Measurements from ENCODE around the gene DUSP3. TPM values are rescaled to one million over a fixed set of nuclear protein-coding genes. Genes with fewer than 3 reads are reported as not detected.

The DUSP3 gene
- total RNA-seq, result 10 to 100 TPM; 19.6 to 20.3 TPM

GRCh38 chr17:43778337-43779144, at the start of gene DUSP3:
Gene DUSP3, minus strand, starts transcription at chr17:43778977. Its CDS starts 53 bp downstream, at chr17:43778924.
- ChIA-PET CTCF (interaction anchor here (1.0 to 2.2 kb wide), 5 partner anchors 12 to 102 kb away, joined by 3 to 7 read pairs (median 3); no protein-coding TSS in a partner anchor), POLR2A (interaction anchor here (0.5 kb wide), 1 partner anchor 92 kb away, joined by 6 read pairs; no protein-coding TSS in a partner anchor)

DNA sequence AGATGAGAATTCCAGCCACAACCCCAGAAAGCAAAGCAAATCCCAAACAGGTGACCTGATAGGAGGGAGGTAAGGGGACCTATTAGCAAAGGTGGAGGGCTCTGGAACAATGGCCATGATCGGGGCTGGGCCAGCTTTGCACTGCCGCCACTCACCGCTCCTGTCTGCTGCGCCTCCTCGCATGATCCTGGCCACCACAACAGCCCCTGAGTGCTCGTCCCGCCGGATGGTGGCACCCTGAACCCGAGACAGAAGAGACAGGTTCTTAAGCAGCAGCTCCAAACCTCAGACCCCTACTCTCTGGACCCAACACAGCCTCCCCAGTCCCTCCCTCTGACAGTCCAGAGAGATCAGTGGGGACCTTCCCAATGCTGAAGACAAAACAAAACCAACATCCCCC, 48.8 kb upstream of the DUSP3 start:
- ChIA-PET POLR2A (no interaction called here), CTCF (interaction anchor here (0.7 to 1.0 kb wide), 2 partner anchors 9 to 619 kb away, joined by 3 read pairs; no protein-coding TSS in a partner anchor)

- ChIA-PET POLR2A (no interaction called here), CTCF (no interaction called here)
These were observed 47.4 kb upstream of the DUSP3 start for GRCh38 chr17:43826206-43826605.

DNA sequence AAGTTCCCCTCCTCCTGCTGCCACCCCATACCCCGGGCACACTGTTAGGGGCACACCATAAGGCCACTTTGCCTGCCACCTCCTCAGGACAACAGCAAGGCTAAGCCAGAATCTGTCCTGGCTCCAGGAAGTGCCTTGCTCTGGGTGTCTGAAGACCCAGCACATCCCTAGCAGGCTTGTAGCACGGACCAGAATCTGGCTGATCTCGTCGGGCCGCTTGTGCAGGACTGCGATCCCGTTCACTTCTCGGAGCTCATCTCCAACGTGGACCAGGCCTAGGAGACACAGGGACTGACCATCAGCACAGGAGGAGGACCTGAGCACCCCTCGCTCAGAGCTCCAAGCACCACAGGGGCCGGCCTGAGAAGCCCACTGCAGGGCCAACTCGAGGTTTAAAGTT, 46.8 kb upstream of the DUSP3 start:
- CTCF ChIA-PET, result no interaction called here
- POLR2A ChIA-PET, result no interaction called here

- ChIA-PET CTCF (interaction anchor here (0.8 kb wide), 1 partner anchor 22 kb away, joined by 3 read pairs; no protein-coding TSS in a partner anchor), POLR2A (no interaction called here)
These were observed 44.7 kb upstream of the DUSP3 start for GRCh38 chr17:43823350-43824084.

GRCh38 chr17:43822570-43823190, 43.9 kb upstream of the DUSP3 start:
- CTCF ChIA-PET, result interaction anchor here (0.8 kb wide), 1 partner anchor 23 kb away, joined by 3 read pairs; no protein-coding TSS in a partner anchor
- POLR2A ChIA-PET, result no interaction called here

DNA sequence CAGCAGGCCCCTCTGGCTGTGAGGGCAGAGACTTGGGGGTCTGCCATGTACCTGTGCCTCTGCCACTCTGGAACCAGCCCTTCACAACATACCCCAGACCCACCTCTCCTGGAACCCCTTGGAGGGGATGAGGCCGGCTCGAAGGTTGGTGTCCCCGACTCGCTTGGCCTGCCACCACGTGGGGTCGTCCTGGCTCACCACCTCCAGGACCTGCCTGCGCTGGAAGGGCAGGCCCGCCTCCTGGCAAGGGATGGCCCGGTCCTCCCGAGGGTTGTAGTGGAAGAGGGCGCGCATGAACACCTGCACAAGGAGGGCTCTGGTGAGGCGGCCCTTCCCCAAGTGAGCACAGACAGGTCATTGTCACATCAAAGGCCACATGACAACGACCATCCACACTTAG, 42.0 kb upstream of the DUSP3 start:
- ChIA-PET CTCF (no interaction called here), POLR2A (no interaction called here)

DNA sequence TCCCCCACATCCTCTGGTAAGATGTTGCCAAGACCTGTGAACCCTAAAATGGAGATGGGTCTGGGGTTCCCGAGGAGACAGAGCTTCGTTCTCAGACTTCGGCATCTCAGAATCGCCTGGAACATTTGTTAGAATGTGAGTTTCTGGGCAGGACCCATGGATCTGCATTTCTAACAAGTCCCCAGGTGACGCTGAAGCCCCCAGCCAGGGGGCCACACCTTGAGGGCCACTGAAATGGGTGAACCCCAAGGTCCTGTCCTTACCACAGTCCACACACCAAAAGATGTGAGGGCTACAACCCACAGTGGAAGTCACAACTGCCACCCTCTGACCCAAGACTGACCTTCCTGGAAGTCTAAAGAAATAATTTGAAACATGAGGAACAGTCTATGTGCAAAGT, 40.2 kb upstream of the DUSP3 start:
- ChIA-PET CTCF (interaction anchor here (0.7 to 0.8 kb wide), 2 partner anchors 8 to 73 kb away, joined by 3 read pairs; no protein-coding TSS in a partner anchor), POLR2A (interaction anchor here (0.7 kb wide), 1 partner anchor 13 kb away, joined by 3 read pairs; no protein-coding TSS in a partner anchor)

GRCh38 chr17:43817826-43818225, 39.0 kb upstream of the DUSP3 start:
- POLR2A ChIA-PET, result interaction anchor here (0.6 kb wide), 1 partner anchor 62 kb away, joined by 6 read pairs; no protein-coding TSS in a partner anchor

GRCh38 chr17:43816336-43817320, 37.9 kb upstream of the DUSP3 start:
- ChIA-PET POLR2A (interaction anchor here (0.6 kb wide), 1 partner anchor 255 kb away, joined by 13 read pairs; no protein-coding TSS in a partner anchor), CTCF (no interaction called here)

More at GRCh38 chr17:43817826-43818225, 39.0 kb upstream of the DUSP3 start:
- CTCF ChIA-PET, result no interaction called here

- CTCF ChIA-PET, result interaction anchor here (1.3 kb wide), 1 partner anchor 32 kb away, joined by 4 read pairs; no protein-coding TSS in a partner anchor
- POLR2A ChIA-PET, result no interaction called here
These were observed 35.9 kb upstream of the DUSP3 start for GRCh38 chr17:43814714-43815113.

DNA sequence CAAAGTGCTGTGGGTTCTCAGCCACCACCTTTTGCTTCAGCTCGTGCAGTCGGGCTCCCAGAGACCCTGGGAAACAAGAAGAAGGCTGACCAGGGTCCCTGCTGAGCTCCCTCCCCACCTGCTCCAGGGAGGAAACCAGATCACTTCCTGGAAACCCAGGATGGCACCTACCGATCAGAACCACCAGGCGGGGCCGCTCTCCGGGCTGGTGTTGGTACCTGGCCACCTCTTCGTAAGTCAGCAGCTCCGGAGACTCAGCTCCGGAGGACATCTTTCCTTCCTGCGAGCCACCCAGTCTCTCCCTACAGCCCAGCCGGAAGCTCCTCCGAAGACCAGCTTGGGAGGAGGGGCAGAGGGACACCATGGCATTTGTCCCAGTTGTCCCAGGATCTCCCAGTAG, 35.2 kb upstream of the DUSP3 start:
- CTCF ChIA-PET, result no interaction called here
- POLR2A ChIA-PET, result no interaction called here

DNA sequence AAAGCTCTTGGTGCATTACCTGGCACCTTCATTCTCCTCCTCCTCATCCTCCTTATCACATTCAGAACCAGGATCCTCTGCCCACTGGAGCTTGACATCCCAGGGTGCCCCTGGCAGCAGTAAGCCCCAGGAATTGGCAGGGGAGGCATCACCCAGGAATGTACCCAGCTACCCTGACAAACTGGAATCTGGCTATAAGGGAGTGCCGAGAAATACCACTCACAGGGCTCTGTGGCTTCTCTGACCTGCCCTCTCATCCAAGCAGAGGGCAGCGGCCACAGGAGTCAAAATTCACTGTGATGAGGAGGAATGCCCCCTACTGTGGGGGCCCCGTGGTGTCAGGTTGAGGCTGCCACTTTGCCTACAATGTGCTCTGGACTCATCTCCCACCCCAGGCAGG, 34.6 kb upstream of the DUSP3 start:
- CTCF ChIA-PET, result no interaction called here
- POLR2A ChIA-PET, result no interaction called here

GRCh38 chr17:43812396-43813265, 33.9 kb upstream of the DUSP3 start:
- POLR2A ChIA-PET, result no interaction called here
- CTCF ChIA-PET, result no interaction called here

GRCh38 chr17:43810823-43811222, 32.0 kb upstream of the DUSP3 start:
- ChIA-PET CTCF (no interaction called here), POLR2A (interaction anchor here (0.6 kb wide), 1 partner anchor 14 kb away, joined by 4 read pairs; no protein-coding TSS in a partner anchor)

GRCh38 chr17:43810226-43810715, 31.5 kb upstream of the DUSP3 start:
- ChIA-PET POLR2A (interaction anchor here (0.6 kb wide), 1 partner anchor 13 kb away, joined by 4 read pairs; no protein-coding TSS in a partner anchor), CTCF (no interaction called here)

DNA sequence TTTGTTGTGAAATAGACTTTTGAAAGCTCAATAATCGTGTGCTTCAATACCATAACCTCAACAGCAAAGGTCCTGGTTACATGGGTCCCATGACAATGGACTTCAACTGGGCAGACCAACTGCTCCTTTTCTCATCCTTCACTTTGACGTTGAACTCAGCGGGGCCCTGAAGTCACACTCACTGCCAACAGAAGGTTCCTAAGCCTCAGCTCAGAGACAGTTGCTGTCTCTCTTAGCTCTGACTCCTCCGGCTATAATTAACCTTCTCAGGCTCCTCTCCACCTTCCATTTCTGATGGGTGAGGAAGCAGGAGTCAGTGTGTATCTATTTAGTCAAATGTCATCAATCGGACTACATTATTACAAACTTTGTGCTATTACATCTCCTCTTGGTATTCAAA, 30.3 kb upstream of the DUSP3 start:
- ChIA-PET CTCF (interaction anchor here (0.5 kb wide), 1 partner anchor 346 kb away, joined by 4 read pairs; no protein-coding TSS in a partner anchor), POLR2A (no interaction called here)

- CTCF ChIA-PET, result no interaction called here
- POLR2A ChIA-PET, result no interaction called here
These were observed 29.3 kb upstream of the DUSP3 start for GRCh38 chr17:43808076-43808475.

All from activated CD8-positive, alpha-beta memory T cell treated with anti-CD3 and anti-CD28 coated beads for 36 hours (primary cell).